Right cardiac atrium (tissue), 5 donors: ENCODE measurements around the gene SYT15. TPM values are rescaled to one million over a fixed set of nuclear protein-coding genes. Genes with fewer than 3 reads are reported as not detected.

ENCODE experiments used
- ATAC-seq, 2 donors: fragments of 200-7000 bp; cut with Tn5 transposase; one replicate each; pipeline versions ENCODE4 v1.8.0 to v1.9.1; 2020; ENCODE audit warnings: moderate library complexity in 2 of 2, mild to moderate bottlenecking in 1 of 2
- DNase-seq, 3 donors: peaks; one replicate each; pipeline ENCODE4 v3.0.0-alpha.2; 2020
- H3K27ac ChIP-seq: one replicate; pipeline ENCODE4 v1.5.1; 2013; ENCODE audit warnings: mild to moderate bottlenecking, low read length, control low read depth, moderate library complexity
- H3K27me3 ChIP-seq: one replicate; pipeline ENCODE4 v1.6.1; 2013; ENCODE audit not compliant: control insufficient read depth, insufficient read depth
- H3K4me1 ChIP-seq: one replicate; pipeline ENCODE4 v1.6.1; 2013; ENCODE audit warnings: low read length; ENCODE audit not compliant: control insufficient read depth, insufficient read depth
- H3K4me3 ChIP-seq: one replicate; pipeline ENCODE4 v1.5.1; 2013; ENCODE audit warnings: low read length, control low read depth
- H3K9me3 ChIP-seq: one replicate; pipeline ENCODE4 v1.6.1; 2013; ENCODE audit warnings: low read length; ENCODE audit not compliant: control insufficient read depth
- WGBS: extraction: QIAGEN DNeasy Blood & Tissue Kit; methylation state at CpG from one replicate; pipeline ENCODE4 v1.1.7; 2013; 5-methylcytosine and 5-hydroxymethylcytosine counted together
- intact Hi-C, 4 donors: fragments of 100-400 bp; cut with DNase I; formaldehyde crosslinking; loops; one replicate each; pipeline versions ENCODE4 v1.11.0 to v1.14.0; 2022 to 2023
- polyA plus RNA-seq: library from polyadenylated mRNA; stranded (reverse); fragments of 200-250 nt; gene quantifications from one replicate; pipeline ENCODE4 v1.2.3, GENCODE V29; 2013
- total RNA-seq, 4 donors: library from RNA; stranded (reverse); fragmentation: NEBNext Ultra II Directional; extraction: Animal tissue kit (Norgen Biotek cat#: 25700); gene quantifications; one replicate each; pipeline ENCODE4 v1.2.1, GENCODE V29; 2021
- donor health status: healthy with polysubstance abuse.
- donor health status: DM: no; HTN: yes; CAD: no.
- donor health status: DM: no; HTN: no; CAD: no.
- donor health status: DM: no; HTN: yes; CAD: no; lungs with severe emphysema.
- donor health status: DM: yes; HTN: yes; CAD: no.

SYT15 gene
- total and polyA plus RNA-seq, 5 donors = 2.6 to 4.1 (median 3.3) TPM

GRCh38 chr10:46539596-46540411 lies 39.1 kb upstream of the SYT15 start:
- Histone ChIP-seq H3K27me3 (no peaks in the 10 kb centered on the region), H3K4me1 (no peaks in the 10 kb centered on the region), H3K4me3 (no peak overlapping the region), H3K9me3 (no peaks in the 10 kb centered on the region), H3K27ac (no peak overlapping the region)
- ATAC-seq = peak; percentile 15 to 29
- DNase-seq = peak in 2 of 3 donors; percentile 16 to 23
- intact Hi-C loops = no loop called here
- 70% methylated on average over 14 of the region's 14 CpGs for WGBS

- DNase-seq (peak in 2 of 3 donors; percentile 16 to 24), ATAC-seq (no peak)
- Histone ChIP-seq H3K27ac (no peak overlapping the region), H3K27me3 (no peaks in the 10 kb centered on the region), H3K4me3 (no peak overlapping the region), H3K9me3 (no peaks in the 10 kb centered on the region), H3K4me1 (no peaks in the 10 kb centered on the region)
- 95% methylated on average over 8 of the region's 8 CpGs for WGBS
- intact Hi-C loops = no loop called here
Observed at GRCh38 chr10:46540412-46541016, 38.4 kb upstream of the SYT15 start.

- H3K27me3 ChIP-seq = no peaks in the 10 kb centered on the region
- 10% methylated on average over 42 of the region's 42 CpGs for WGBS
- H3K4me1 ChIP-seq = no peaks in the 10 kb centered on the region
- peak overlapping the region; percentile 21 for H3K4me3 ChIP-seq
- H3K27ac ChIP-seq = no peak overlapping the region
- H3K9me3 ChIP-seq = no peaks in the 10 kb centered on the region
- ATAC-seq (peak; percentile 28 to 39), DNase-seq (peak; percentile 50 to 83 (median 83))
- intact Hi-C loops = no loop called here
Observed at GRCh38 chr10:46541017-46541661, 37.8 kb upstream of the SYT15 start.

GRCh38 chr10:46541735-46542566 lies 37.0 kb upstream of the SYT15 start:
- WGBS = 79% methylated on average over 7 of the region's 7 CpGs
- ATAC-seq (no peak), DNase-seq (peak in 2 of 3 donors; percentile 19 to 29)
- Histone ChIP-seq H3K9me3 (no peaks in the 10 kb centered on the region), H3K4me1 (no peaks in the 10 kb centered on the region), H3K27me3 (no peaks in the 10 kb centered on the region), H3K4me3 (no peak overlapping the region), H3K27ac (no peak overlapping the region)
- intact Hi-C loops = no loop called here

GRCh38 chr10:46542567-46543465 lies 36.1 kb upstream of the SYT15 start:
- H3K27me3 ChIP-seq = no peaks in the 10 kb centered on the region
- no peaks in the 10 kb centered on the region for H3K4me1 ChIP-seq
- WGBS = 77% methylated on average over 7 of the region's 7 CpGs
- ATAC-seq = no peak
- no peak overlapping the region for H3K4me3 ChIP-seq
- no peak overlapping the region for H3K27ac ChIP-seq
- no peaks in the 10 kb centered on the region for H3K9me3 ChIP-seq
- intact Hi-C loops = no loop called here
- peak in 2 of 3 donors; percentile 41 to 58 for DNase-seq

- Histone ChIP-seq H3K4me1 (no peaks in the 10 kb centered on the region), H3K27me3 (no peaks in the 10 kb centered on the region), H3K9me3 (no peaks in the 10 kb centered on the region), H3K27ac (no peak overlapping the region), H3K4me3 (no peak overlapping the region)
- intact Hi-C loops = no loop called here
- 90% methylated on average over 14 of the region's 14 CpGs for WGBS
- peak in 2 of 3 donors; percentile 42 to 46 for DNase-seq
- ATAC-seq = no peak
Observed at GRCh38 chr10:46543466-46544377, 35.2 kb upstream of the SYT15 start.

- H3K27ac ChIP-seq = no peak overlapping the region
- ATAC-seq (no peak), DNase-seq (peak in 2 of 3 donors; percentile 22 to 28)
- H3K4me1 ChIP-seq = no peaks in the 10 kb centered on the region
- no peaks in the 10 kb centered on the region for H3K27me3 ChIP-seq
- H3K4me3 ChIP-seq = no peak overlapping the region
- intact Hi-C loops = no loop called here
- WGBS = 69% methylated on average over 3 of the region's 3 CpGs
- H3K9me3 ChIP-seq = no peaks in the 10 kb centered on the region
Observed at GRCh38 chr10:46544989-46545791, 33.7 kb upstream of the SYT15 start.

- Histone ChIP-seq H3K27me3 (no peaks in the 10 kb centered on the region), H3K27ac (no peak overlapping the region), H3K4me1 (no peaks in the 10 kb centered on the region), H3K9me3 (no peaks in the 10 kb centered on the region), H3K4me3 (no peak overlapping the region)
- ATAC-seq (no peak), DNase-seq (peak in 2 of 3 donors; percentile 31 to 38)
- 80% methylated on average over 5 of the region's 5 CpGs for WGBS
- intact Hi-C loops = no loop called here
Observed at GRCh38 chr10:46545861-46546590, 32.9 kb upstream of the SYT15 start.
